Measurements from ENCODE around the gene FBXL17.

Gene FBXL17

DNA sequence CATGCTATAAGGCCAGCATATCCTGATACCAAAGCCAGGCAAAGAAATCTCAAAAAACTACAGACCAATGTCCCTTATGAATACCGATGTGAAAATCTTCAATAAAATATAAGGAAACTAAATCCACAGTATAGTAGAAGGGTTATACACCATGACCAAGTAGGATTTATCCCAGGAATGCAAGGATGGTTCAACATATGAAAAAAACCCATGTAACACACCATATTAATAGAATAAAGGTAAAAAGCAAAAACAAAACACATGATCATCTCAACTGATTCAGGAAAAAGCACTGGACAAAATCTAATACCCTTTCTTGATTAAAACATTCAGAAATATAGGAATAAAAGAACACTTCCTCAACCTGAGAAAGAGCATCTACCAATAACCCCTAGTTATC is 6.1 kb downstream of the FBXL17 start:
- H3K27me3 ChIP-seq (ENCODE audit: control insufficient read depth in 1 of 2, insufficient read depth in 2 of 2, low read length in 2 of 2): no peaks in the 10 kb centered on the region
- no peak overlapping the region for H3K4me3 ChIP-seq (ENCODE audit: low read depth in 1 of 2, low read length in 2 of 2)
- H3K27ac ChIP-seq (ENCODE audit: low read depth, low read length): no peak overlapping the region
- peaks cover 0 to 5% of the 10 kb centered on the region in 2 donors for H3K36me3 ChIP-seq (ENCODE audit: control insufficient read depth in 1 of 2, insufficient read depth in 2 of 2, low read length in 2 of 2)
- H3K9me3 ChIP-seq (ENCODE audit: control insufficient read depth in 1 of 2, low read length in 2 of 2): peaks cover 17 to 36% of the 10 kb centered on the region in 2 donors
- H3K9ac ChIP-seq (ENCODE audit: low read depth in 1 of 2, low read length in 2 of 2): no peak overlapping the region
- peaks cover 11% of the 10 kb centered on the region in 2 donors for H3K4me1 ChIP-seq (ENCODE audit: control insufficient read depth in 1 of 2, insufficient read depth in 2 of 2, low read length in 2 of 2)

DNA sequence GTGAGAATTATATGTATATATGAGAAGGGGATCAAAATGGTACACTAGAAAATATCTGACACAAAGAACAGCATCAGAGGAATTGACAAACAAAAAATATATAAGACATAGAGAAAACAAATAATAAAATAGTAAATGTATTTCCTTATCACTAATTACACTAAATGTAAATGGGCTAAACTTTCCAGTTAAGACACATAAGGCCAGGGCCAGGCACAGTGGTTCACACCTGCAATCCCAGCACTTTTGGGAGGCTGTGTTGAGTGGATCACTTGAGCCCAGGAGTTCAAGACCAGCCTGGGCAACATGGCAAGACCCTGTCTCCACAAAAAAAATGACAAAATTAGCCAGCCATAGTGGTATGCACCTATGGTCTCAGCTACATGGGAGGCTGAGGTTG is 8.5 kb downstream of the FBXL17 start:
- peaks cover 0 to 5% of the 10 kb centered on the region in 2 donors for H3K36me3 ChIP-seq (ENCODE audit: control insufficient read depth in 1 of 2, insufficient read depth in 2 of 2, low read length in 2 of 2)
- no peaks in the 10 kb centered on the region for H3K27me3 ChIP-seq (ENCODE audit: control insufficient read depth in 1 of 2, insufficient read depth in 2 of 2, low read length in 2 of 2)
- no peak overlapping the region for H3K9ac ChIP-seq (ENCODE audit: low read depth in 1 of 2, low read length in 2 of 2)
- peaks cover 17 to 36% of the 10 kb centered on the region in 2 donors for H3K9me3 ChIP-seq (ENCODE audit: control insufficient read depth in 1 of 2, low read length in 2 of 2)
- H3K27ac ChIP-seq (ENCODE audit: low read depth, low read length): no peak overlapping the region
- H3K4me1 ChIP-seq (ENCODE audit: control insufficient read depth in 1 of 2, insufficient read depth in 2 of 2, low read length in 2 of 2): no peaks in the 10 kb centered on the region
- H3K4me3 ChIP-seq (ENCODE audit: low read depth in 1 of 2, low read length in 2 of 2): no peak overlapping the region

DNA sequence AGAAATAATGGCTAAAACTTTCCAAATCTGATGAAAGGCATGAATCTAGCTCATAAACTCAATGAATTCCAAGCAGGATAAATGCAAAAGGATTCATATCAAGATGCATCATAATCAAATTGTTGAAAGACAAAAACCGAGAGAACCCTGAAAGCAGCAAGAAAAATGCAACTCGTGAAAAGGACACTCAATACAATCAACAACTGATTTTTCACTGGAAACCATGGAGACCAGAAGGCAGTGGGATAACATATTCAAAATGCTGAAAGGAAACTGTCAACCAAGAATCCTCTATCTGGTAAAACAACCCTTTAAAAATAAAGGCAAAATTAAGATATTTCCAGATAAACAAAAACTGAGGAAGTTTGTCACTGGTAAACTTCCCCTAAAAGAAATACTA is 9.5 kb downstream of the FBXL17 start:
- no peaks in the 10 kb centered on the region for H3K4me1 ChIP-seq (ENCODE audit: control insufficient read depth in 1 of 2, insufficient read depth in 2 of 2, low read length in 2 of 2)
- H3K36me3 ChIP-seq (ENCODE audit: control insufficient read depth in 1 of 2, insufficient read depth in 2 of 2, low read length in 2 of 2): peaks cover 0 to 5% of the 10 kb centered on the region in 2 donors
- no peak overlapping the region for H3K9ac ChIP-seq (ENCODE audit: low read depth in 1 of 2, low read length in 2 of 2)
- H3K27me3 ChIP-seq (ENCODE audit: control insufficient read depth in 1 of 2, insufficient read depth in 2 of 2, low read length in 2 of 2): no peaks in the 10 kb centered on the region
- no peak overlapping the region for H3K27ac ChIP-seq (ENCODE audit: low read depth, low read length)
- no peak overlapping the region for H3K4me3 ChIP-seq (ENCODE audit: low read depth in 1 of 2, low read length in 2 of 2)
- peaks cover 17 to 36% of the 10 kb centered on the region in 2 donors for H3K9me3 ChIP-seq (ENCODE audit: control insufficient read depth in 1 of 2, low read length in 2 of 2)

DNA sequence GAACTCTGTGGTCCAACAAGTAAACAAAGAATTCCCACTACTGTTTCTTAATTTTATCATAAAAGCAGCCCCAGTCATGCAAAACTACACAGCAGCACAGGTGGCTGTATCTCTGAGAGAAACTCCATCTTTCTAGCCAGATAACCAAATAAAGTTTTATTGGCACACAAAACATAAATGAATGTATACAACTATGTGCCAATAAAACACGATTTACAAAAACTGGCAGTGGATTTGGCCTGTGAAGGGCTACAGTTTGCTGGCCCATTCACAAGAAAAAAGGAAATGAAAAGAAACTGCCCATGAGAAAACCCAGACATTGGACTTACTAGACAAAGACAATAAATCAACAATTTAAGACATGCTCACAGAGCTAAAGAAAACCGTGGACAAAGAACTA is 10.6 kb downstream of the FBXL17 start:
- Histone ChIP-seq H3K9ac (ENCODE audit: low read depth in 1 of 2, low read length in 2 of 2) (no peak overlapping the region), H3K27ac (ENCODE audit: low read depth, low read length) (no peak overlapping the region)

DNA sequence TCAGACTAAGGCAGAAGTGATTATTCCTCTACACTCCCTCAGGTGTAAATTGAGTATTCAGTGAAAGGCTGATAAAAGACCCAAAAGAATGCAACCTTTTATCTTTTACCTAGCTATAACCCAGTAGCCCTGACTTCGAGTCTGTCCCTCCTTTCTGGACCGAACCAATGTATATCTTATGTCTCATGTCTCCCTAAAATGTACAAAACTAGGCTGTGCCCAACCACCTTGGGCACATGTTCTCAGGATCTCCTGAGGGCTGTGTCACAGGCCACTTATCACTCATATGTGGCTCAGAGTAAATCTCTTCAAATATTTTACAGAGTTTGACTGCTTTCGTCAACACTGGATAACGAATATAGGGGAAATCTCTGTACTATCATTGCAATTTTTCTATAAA is 12.7 kb downstream of the FBXL17 start:
- H3K27me3 ChIP-seq (ENCODE audit: control insufficient read depth in 1 of 2, insufficient read depth in 2 of 2, low read length in 2 of 2): no peaks in the 10 kb centered on the region

More for the DNA sequence above, 10.6 kb downstream of the FBXL17 start:
- H3K4me3 ChIP-seq (ENCODE audit: low read depth in 1 of 2, low read length in 2 of 2): no peak overlapping the region
- peaks cover 0 to 4% of the 10 kb centered on the region in 2 donors for H3K4me1 ChIP-seq (ENCODE audit: control insufficient read depth in 1 of 2, insufficient read depth in 2 of 2, low read length in 2 of 2)
- no peaks in the 10 kb centered on the region for H3K27me3 ChIP-seq (ENCODE audit: control insufficient read depth in 1 of 2, insufficient read depth in 2 of 2, low read length in 2 of 2)
- H3K36me3 ChIP-seq (ENCODE audit: control insufficient read depth in 1 of 2, insufficient read depth in 2 of 2, low read length in 2 of 2): peaks cover 0 to 5% of the 10 kb centered on the region in 2 donors
- H3K9me3 ChIP-seq (ENCODE audit: control insufficient read depth in 1 of 2, low read length in 2 of 2): peaks cover 16 to 30% of the 10 kb centered on the region in 2 donors

DNA sequence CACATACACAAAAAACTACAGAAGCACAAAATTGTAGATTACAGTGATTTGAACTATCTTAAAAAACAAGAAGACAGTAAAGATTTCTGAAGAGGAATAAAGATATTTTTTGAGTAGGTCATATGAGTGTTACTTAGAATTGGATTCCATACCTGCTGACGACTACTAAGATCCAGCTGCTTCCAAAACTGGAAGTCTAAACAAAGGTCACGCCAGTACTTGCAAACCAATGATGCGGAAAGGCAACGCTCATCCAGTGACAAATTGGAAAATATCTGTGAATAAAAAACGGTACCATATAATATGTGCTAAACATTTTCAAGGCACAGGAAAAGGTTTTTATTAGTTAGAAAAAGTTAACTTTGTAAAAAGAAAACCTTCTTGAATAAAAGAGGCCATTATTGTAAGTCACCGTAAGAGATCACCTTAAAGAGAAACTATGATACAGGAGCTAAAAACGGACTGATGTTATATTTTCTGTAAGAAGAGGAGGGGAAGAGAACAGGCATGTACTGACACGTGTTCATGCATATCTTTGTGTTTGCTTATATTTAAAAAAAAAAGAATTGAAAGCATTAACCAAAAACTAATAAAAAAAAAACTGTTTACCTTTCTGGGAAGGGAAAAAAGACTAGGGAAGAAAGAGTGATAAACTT is 14.1 kb downstream of the FBXL17 start:
- Histone ChIP-seq H3K9me3 (ENCODE audit: control insufficient read depth in 1 of 2, low read length in 2 of 2) (peaks cover 0 to 7% of the 10 kb centered on the region in 2 donors), H3K4me1 (ENCODE audit: control insufficient read depth in 1 of 2, insufficient read depth in 2 of 2, low read length in 2 of 2) (peaks cover 0 to 4% of the 10 kb centered on the region in 2 donors), H3K27ac (ENCODE audit: low read depth, low read length) (no peak overlapping the region), H3K4me3 (ENCODE audit: low read depth in 1 of 2, low read length in 2 of 2) (no peak overlapping the region), H3K27me3 (ENCODE audit: control insufficient read depth in 1 of 2, insufficient read depth in 2 of 2, low read length in 2 of 2) (no peaks in the 10 kb centered on the region), H3K9ac (ENCODE audit: low read depth in 1 of 2, low read length in 2 of 2) (no peak overlapping the region), H3K36me3 (ENCODE audit: control insufficient read depth in 1 of 2, insufficient read depth in 2 of 2, low read length in 2 of 2) (peaks cover 0 to 8% of the 10 kb centered on the region in 2 donors)

More for the DNA sequence above, 12.7 kb downstream of the FBXL17 start:
- Histone ChIP-seq H3K4me1 (ENCODE audit: control insufficient read depth in 1 of 2, insufficient read depth in 2 of 2, low read length in 2 of 2) (peaks cover 0 to 4% of the 10 kb centered on the region in 2 donors), H3K9me3 (ENCODE audit: control insufficient read depth in 1 of 2, low read length in 2 of 2) (peaks cover 5 to 16% of the 10 kb centered on the region in 2 donors), H3K9ac (ENCODE audit: low read depth in 1 of 2, low read length in 2 of 2) (no peak overlapping the region), H3K36me3 (ENCODE audit: control insufficient read depth in 1 of 2, insufficient read depth in 2 of 2, low read length in 2 of 2) (peaks cover 0 to 10% of the 10 kb centered on the region in 2 donors), H3K4me3 (ENCODE audit: low read depth in 1 of 2, low read length in 2 of 2) (no peak overlapping the region), H3K27ac (ENCODE audit: low read depth, low read length) (no peak overlapping the region)

DNA sequence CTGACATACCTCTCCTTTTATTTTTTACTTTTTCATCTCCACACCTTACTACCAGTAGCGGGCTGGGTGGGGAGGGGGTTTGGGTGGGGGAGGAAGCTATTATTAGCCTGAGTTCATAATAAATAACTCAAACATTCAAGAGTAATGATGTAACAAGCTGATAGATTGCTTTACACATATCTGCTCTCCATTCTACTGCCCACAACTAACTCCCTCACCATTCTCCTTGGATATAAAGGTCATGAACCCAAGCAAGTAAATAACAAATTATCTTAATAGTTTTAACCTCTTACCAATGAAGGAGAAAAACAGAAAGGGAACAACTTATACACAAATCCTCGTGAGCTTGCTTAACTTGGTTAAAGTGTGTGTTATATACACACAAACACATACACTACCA is 15.4 kb downstream of the FBXL17 start:
- H3K27me3 ChIP-seq (ENCODE audit: control insufficient read depth in 1 of 2, insufficient read depth in 2 of 2, low read length in 2 of 2): no peaks in the 10 kb centered on the region
- H3K27ac ChIP-seq (ENCODE audit: low read depth, low read length): no peak overlapping the region
- H3K4me3 ChIP-seq (ENCODE audit: low read depth in 1 of 2, low read length in 2 of 2): no peak overlapping the region
- H3K9ac ChIP-seq (ENCODE audit: low read depth in 1 of 2, low read length in 2 of 2): no peak overlapping the region
- H3K4me1 ChIP-seq (ENCODE audit: control insufficient read depth in 1 of 2, insufficient read depth in 2 of 2, low read length in 2 of 2): peaks cover 0 to 4% of the 10 kb centered on the region in 2 donors
- no peaks in the 10 kb centered on the region for H3K9me3 ChIP-seq (ENCODE audit: control insufficient read depth in 1 of 2, low read length in 2 of 2)
- peaks cover 0 to 8% of the 10 kb centered on the region in 2 donors for H3K36me3 ChIP-seq (ENCODE audit: control insufficient read depth in 1 of 2, insufficient read depth in 2 of 2, low read length in 2 of 2)

DNA sequence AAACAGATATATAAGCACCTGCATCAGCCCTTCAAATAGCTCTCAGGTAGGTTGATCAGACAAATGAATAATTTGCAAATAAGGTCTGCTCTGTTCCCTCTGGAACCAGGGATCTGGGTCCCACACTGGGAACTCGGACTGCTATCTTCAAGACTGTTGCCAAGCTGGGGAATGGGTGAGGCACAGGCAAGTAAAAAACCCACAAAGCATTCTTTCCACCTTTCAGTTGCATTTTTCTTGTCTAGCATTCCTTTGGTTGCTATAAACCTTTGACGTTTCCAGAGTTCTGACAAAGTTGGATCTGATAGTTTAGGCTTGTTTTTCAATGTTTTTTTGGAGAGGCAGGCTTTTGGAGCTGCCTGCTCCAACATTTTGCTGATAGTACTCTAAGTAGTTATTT is 20.1 kb downstream of the FBXL17 start:
- Histone ChIP-seq H3K27me3 (ENCODE audit: control insufficient read depth in 1 of 2, insufficient read depth in 2 of 2, low read length in 2 of 2) (no peaks in the 10 kb centered on the region), H3K36me3 (ENCODE audit: control insufficient read depth in 1 of 2, insufficient read depth in 2 of 2, low read length in 2 of 2) (peaks cover 0 to 8% of the 10 kb centered on the region in 2 donors), H3K4me3 (ENCODE audit: low read depth in 1 of 2, low read length in 2 of 2) (no peak overlapping the region), H3K27ac (ENCODE audit: low read depth, low read length) (no peak overlapping the region), H3K9ac (ENCODE audit: low read depth in 1 of 2, low read length in 2 of 2) (no peak overlapping the region), H3K9me3 (ENCODE audit: control insufficient read depth in 1 of 2, low read length in 2 of 2) (no peaks in the 10 kb centered on the region), H3K4me1 (ENCODE audit: control insufficient read depth in 1 of 2, insufficient read depth in 2 of 2, low read length in 2 of 2) (peaks cover 0 to 3% of the 10 kb centered on the region in 2 donors)

DNA sequence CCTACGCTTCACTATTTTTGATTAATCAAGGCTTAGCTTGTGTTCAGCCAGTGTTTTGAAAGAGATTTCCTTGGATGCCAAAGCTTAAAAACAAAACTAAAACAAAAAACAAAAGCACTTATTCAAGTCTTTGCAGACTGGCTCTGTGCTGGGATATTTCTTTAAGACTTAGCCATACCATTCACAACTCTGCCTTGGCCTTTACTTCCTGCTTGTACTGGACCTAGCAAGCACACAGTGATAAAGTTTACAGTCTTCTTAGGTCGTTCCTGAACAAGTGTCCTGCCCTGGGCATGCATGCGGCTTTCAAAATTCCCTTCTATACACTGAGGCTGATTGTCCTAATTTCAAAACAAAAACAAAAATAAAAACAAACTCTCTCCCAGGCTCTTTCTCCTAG is 20.7 kb downstream of the FBXL17 start:
- Histone ChIP-seq H3K4me3 (ENCODE audit: low read depth in 1 of 2, low read length in 2 of 2) (no peak overlapping the region), H3K9ac (ENCODE audit: low read depth in 1 of 2, low read length in 2 of 2) (no peak overlapping the region), H3K4me1 (ENCODE audit: control insufficient read depth in 1 of 2, insufficient read depth in 2 of 2, low read length in 2 of 2) (no peaks in the 10 kb centered on the region), H3K9me3 (ENCODE audit: control insufficient read depth in 1 of 2, low read length in 2 of 2) (no peaks in the 10 kb centered on the region), H3K36me3 (ENCODE audit: control insufficient read depth in 1 of 2, insufficient read depth in 2 of 2, low read length in 2 of 2) (peaks cover 0 to 8% of the 10 kb centered on the region in 2 donors), H3K27ac (ENCODE audit: low read depth, low read length) (no peak overlapping the region), H3K27me3 (ENCODE audit: control insufficient read depth in 1 of 2, insufficient read depth in 2 of 2, low read length in 2 of 2) (no peaks in the 10 kb centered on the region)

DNA sequence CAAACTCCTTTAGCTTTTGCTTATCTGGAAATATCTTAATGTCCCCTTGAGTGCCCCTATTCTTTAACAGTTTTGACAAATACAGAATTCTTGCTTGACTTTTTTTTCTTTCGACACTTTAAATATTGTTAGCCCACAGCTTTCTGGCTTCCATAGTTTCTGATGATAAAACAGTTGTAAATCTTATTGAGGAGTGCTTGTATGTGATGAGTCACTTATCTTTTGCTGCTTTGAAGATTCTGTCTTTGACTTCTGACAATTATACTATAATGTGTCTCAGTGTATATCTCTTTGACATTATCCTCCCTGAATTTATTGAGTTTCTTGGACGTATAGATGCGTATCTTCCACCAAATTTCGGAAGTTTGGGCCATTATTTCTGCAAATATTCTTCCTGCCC is 21.6 kb downstream of the FBXL17 start:
- Histone ChIP-seq H3K4me3 (ENCODE audit: low read depth in 1 of 2, low read length in 2 of 2) (no peak overlapping the region), H3K4me1 (ENCODE audit: control insufficient read depth in 1 of 2, insufficient read depth in 2 of 2, low read length in 2 of 2) (no peaks in the 10 kb centered on the region), H3K9ac (ENCODE audit: low read depth in 1 of 2, low read length in 2 of 2) (no peak overlapping the region), H3K27ac (ENCODE audit: low read depth, low read length) (no peak overlapping the region), H3K36me3 (ENCODE audit: control insufficient read depth in 1 of 2, insufficient read depth in 2 of 2, low read length in 2 of 2) (peaks cover 0 to 8% of the 10 kb centered on the region in 2 donors), H3K9me3 (ENCODE audit: control insufficient read depth in 1 of 2, low read length in 2 of 2) (no peaks in the 10 kb centered on the region), H3K27me3 (ENCODE audit: control insufficient read depth in 1 of 2, insufficient read depth in 2 of 2, low read length in 2 of 2) (no peaks in the 10 kb centered on the region)

Measured in duodenal mucosa (tissue), 2 donors.